Retina (tissue), 1 donor: ENCODE results near the gene ATG2A.

Experiments used
- DNase-seq: peaks from one replicate; pipeline ENCODE4 v3.0.0-alpha.2; 2016

The ATG2A gene

GRCh38 chr11:64868904-64869570, 48.0 kb downstream of the ATG2A start:
- DNase-seq = no peak

GRCh38 chr11:64867748-64868462, 49.1 kb downstream of the ATG2A start:
- no peak for DNase-seq

- no peak for DNase-seq
These were observed 50.9 kb downstream of the ATG2A start for GRCh38 chr11:64866173-64866491.

GRCh38 chr11:64865286-64866172, 51.5 kb downstream of the ATG2A start:
- DNase-seq = no peak

GRCh38 chr11:64864473-64865285, 52.3 kb downstream of the ATG2A start:
- DNase-seq = peak; percentile 50

DNA sequence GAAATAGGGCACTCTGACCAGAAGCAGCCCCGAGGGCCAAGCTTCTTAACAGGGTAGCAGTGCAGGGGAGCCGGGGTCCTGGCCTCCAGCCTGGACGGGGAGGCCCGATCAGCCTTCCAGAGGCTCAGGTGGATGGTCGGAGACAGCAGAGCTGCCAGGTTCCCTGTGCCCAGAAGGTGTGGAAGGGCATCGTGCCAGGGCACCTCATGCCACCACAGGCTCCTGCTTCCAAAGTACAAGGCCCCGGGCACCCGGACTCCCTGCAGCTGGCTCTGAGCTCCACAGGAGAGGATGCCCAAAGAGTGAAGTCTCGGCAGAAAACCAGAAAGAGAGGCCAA, 52.9 kb downstream of the ATG2A start:
- DNase-seq = peak; percentile 53

GRCh38 chr11:64863391-64864060, 53.5 kb downstream of the ATG2A start:
- peak; percentile 80 for DNase-seq

DNA sequence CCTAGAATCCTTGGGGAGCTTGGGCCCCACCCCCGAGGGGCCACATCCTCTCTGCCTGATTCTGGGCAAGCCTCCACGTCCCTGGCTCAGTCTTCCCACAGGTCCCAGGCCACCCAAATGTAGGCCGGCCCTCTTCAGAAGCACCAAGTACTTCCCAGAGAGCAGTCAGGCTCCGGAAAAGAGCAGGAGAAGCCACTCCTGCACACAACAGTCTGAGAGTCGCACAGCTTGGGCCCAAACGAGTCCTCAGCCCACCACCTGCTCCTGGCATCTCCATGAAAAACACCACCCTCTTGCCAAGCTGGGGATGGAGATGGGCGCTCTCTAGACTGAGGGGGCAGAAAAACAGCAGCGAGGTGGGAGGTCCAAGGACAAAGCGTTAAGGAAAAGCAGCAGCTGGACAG, 54.0 kb downstream of the ATG2A start:
- no peak for DNase-seq

GRCh38 chr11:64861227-64861975, 55.6 kb downstream of the ATG2A start:
- no peak for DNase-seq

GRCh38 chr11:64859542-64860414, 57.2 kb downstream of the ATG2A start:
- no peak for DNase-seq

- no peak for DNase-seq
These were observed 58.3 kb downstream of the ATG2A start for GRCh38 chr11:64858467-64859263.

- no peak for DNase-seq
These were observed 59.5 kb downstream of the ATG2A start for GRCh38 chr11:64857485-64857884.

- no peak for DNase-seq
These were observed 60.4 kb downstream of the ATG2A start for GRCh38 chr11:64856382-64857227.

GRCh38 chr11:64855596-64856304, 61.3 kb downstream of the ATG2A start:
- DNase-seq = no peak

GRCh38 chr11:64854534-64855502, 62.2 kb downstream of the ATG2A start:
- DNase-seq = no peak

GRCh38 chr11:64854157-64854533, 62.9 kb downstream of the ATG2A start:
- no peak for DNase-seq

DNA sequence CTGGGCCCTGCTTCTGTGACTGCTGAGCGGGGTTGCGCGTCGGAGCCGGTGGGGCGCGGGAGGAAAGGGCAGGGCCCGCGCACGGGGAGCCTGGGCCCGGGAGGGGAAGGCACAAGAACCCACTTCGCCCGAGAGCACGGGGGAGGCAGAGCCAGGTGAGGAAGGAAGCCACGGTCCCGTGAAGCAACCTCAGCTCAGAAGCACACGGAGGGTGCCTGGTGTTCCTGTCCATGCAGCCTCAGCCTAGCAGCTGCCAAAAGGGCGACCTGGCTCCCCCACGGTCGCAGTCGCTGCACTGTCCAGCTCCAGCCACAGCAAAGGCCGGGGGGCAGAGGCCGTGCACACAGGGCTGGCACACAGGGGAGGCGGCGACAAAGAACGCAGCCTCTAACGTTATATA, 63.3 kb downstream of the ATG2A start:
- DNase-seq = no peak
